H1 (cell line): ENCODE data around the gene MAGI2. TPM values are rescaled to one million over a fixed set of nuclear protein-coding genes. Genes with fewer than 3 reads are reported as not detected.

ENCODE experiments used
- CTCF ChIA-PET: fragments of 300-600 bp; sonication (Branson Sonifier 250); formaldehyde crosslinking; loops from one replicate; lab custom pipeline; 2021; ENCODE audit not compliant: partially characterized antibody; lab: Charles Lee
- POLR2A ChIA-PET: fragments of 300-600 bp; sonication (Branson Sonifier 250); formaldehyde crosslinking; loops from one replicate; lab custom pipeline; 2021; ENCODE audit warnings: inconsistent platforms; ENCODE audit not compliant: partially characterized antibody; lab: Charles Lee
- DNase-seq, 2 experiments: peaks; one replicate each; pipeline versions ENCODE4 v3.0.0 to v3.0.0-alpha.2; 2010 to 2022; ENCODE audit warnings: low spot score in 2 of 2, low read depth in 1 of 2, mixed read lengths in 1 of 2
- FAIRE-seq: peaks from 2 replicates; lab custom pipeline; 2011; peaks lifted over from hg19 to GRCh38; lab: Jason Lieb, UNC
- H2AFZ ChIP-seq: 2 replicates; pipeline ENCODE4 v1.8.1; 2012; ENCODE audit warnings: low read length, inconsistent platforms
- H2AK5ac ChIP-seq: 2 replicates; pipeline ENCODE4 v1.6.1; 2013; ENCODE audit warnings: low read depth, low read length
- H2BK120ac ChIP-seq: replicated peaks from 2 replicates; pipeline ENCODE3; 2013; ENCODE audit warnings: low read depth, low read length, inconsistent platforms
- H2BK12ac ChIP-seq: 2 replicates; pipeline ENCODE4 v1.6.1; 2013; ENCODE audit warnings: low read depth, low read length
- H2BK15ac ChIP-seq: 2 replicates; pipeline ENCODE4 v1.6.1; 2013; ENCODE audit warnings: low read length
- H2BK20ac ChIP-seq: 2 replicates; pipeline ENCODE4 v1.6.1; 2013; ENCODE audit warnings: low read length
- H2BK5ac ChIP-seq: 2 replicates; pipeline ENCODE4 v1.6.1; 2013; ENCODE audit warnings: low read depth, low read length
- H3K14ac ChIP-seq: 2 replicates; pipeline ENCODE4 v1.6.1; 2013; ENCODE audit warnings: inconsistent platforms; ENCODE audit not compliant: insufficient read length
- H3K18ac ChIP-seq: 2 replicates; pipeline ENCODE4 v1.6.1; 2013; ENCODE audit warnings: low read length; ENCODE audit errors: extremely low read depth
- H3K23ac ChIP-seq: 2 replicates; pipeline ENCODE4 v1.6.1; 2013; ENCODE audit warnings: inconsistent platforms; ENCODE audit not compliant: insufficient read length
- H3K23me2 ChIP-seq: 2 replicates; pipeline ENCODE4 v1.6.1; 2013; ENCODE audit warnings: low read depth, low read length
- H3K27ac ChIP-seq: 2 replicates; pipeline ENCODE4 v1.6.1; 2011; ENCODE audit warnings: low read depth, low read length, inconsistent platforms
- H3K27me3 ChIP-seq, 4 experiments: replicated peaks in 1 of 4; 1 replicate in 1 of 4; 2 replicates in 3 of 4; pipeline versions ENCODE4 v1.6.1 to v1.8.1; 2011 to 2013; ENCODE audit warnings: low read length in 3 of 4, mild to moderate bottlenecking in 3 of 4, inconsistent platforms in 2 of 4, mixed read lengths in 2 of 4, moderate library complexity in 1 of 4; ENCODE audit not compliant: control insufficient read depth in 3 of 4, insufficient read depth in 3 of 4; ENCODE audit errors: extremely low read depth in 1 of 4
- H3K36me3 ChIP-seq, 4 experiments: 2 replicates each; pipeline versions ENCODE4 v1.6.1 to v1.8.1; 2011 to 2013; ENCODE audit warnings: mild to moderate bottlenecking in 4 of 4, low read length in 3 of 4, moderate library complexity in 2 of 4, control low read depth in 1 of 4, inconsistent platforms in 1 of 4; ENCODE audit not compliant: insufficient read depth in 4 of 4, control insufficient read depth in 2 of 4
- H3K4ac ChIP-seq: replicated peaks from 2 replicates; pipeline ENCODE3; 2013; ENCODE audit warnings: low read length, low read depth, mixed read lengths, inconsistent platforms; ENCODE audit not compliant: insufficient read length
- H3K4me1 ChIP-seq, 4 experiments: replicated peaks in 1 of 4; 1 replicate in 1 of 4; 2 replicates in 3 of 4; pipeline versions ENCODE4 v1.6.1 to v1.8.1; 2011 to 2013; ENCODE audit warnings: low read length in 3 of 4, inconsistent platforms in 2 of 4, mixed read lengths in 1 of 4; ENCODE audit not compliant: insufficient read depth in 4 of 4, control insufficient read depth in 3 of 4
- H3K4me2 ChIP-seq, 2 experiments: 2 replicates each; pipeline versions ENCODE4 v1.6.1 to v1.8.1; 2011 to 2013; ENCODE audit warnings: low read depth in 2 of 2, low read length in 2 of 2, control low read depth in 1 of 2, inconsistent platforms in 1 of 2, mild to moderate bottlenecking in 1 of 2; ENCODE audit not compliant: insufficient read depth in 1 of 2
- H3K4me3 ChIP-seq, 4 experiments: fragments of 200-600, 300-600 bp in 1 of 4; sonication (generic), shearing (Covaris generic), sonication (Bioruptor Twin) in 1 of 4; 2 replicates each; pipeline versions ENCODE4 v1.5.1 to v1.8.1; 2011 to 2016; ENCODE audit warnings: low read length in 4 of 4, low read depth in 3 of 4, control low read depth in 2 of 4, inconsistent platforms in 2 of 4, mild to moderate bottlenecking in 2 of 4, mixed read lengths in 1 of 4, moderate library complexity in 1 of 4; ENCODE audit not compliant: insufficient read depth in 2 of 4; ENCODE audit errors: extremely low read depth in 1 of 4
- H3K56ac ChIP-seq: replicated peaks from 2 replicates; pipeline ENCODE3; 2013; ENCODE audit warnings: low read depth, mild to moderate bottlenecking, mixed read lengths, low read length, inconsistent platforms; ENCODE audit not compliant: insufficient read length
- H3K79me1 ChIP-seq: 2 replicates; pipeline ENCODE4 v1.6.1; 2013; ENCODE audit warnings: low read depth, low read length, control low read depth
- H3K79me2 ChIP-seq, 2 experiments: 2 replicates each; pipeline versions ENCODE4 v1.6.1 to v1.8.1; 2012 to 2013; ENCODE audit warnings: low read length in 2 of 2, mild to moderate bottlenecking in 2 of 2, inconsistent platforms in 1 of 2; ENCODE audit not compliant: insufficient read depth in 2 of 2, control insufficient read depth in 1 of 2
- H3K9ac ChIP-seq, 4 experiments: replicated peaks in 1 of 4; 1 replicate in 1 of 4; 2 replicates in 3 of 4; pipeline versions ENCODE4 v1.6.1 to v1.8.1; 2011 to 2013; ENCODE audit warnings: low read depth in 3 of 4, low read length in 3 of 4, control low read depth in 2 of 4, mild to moderate bottlenecking in 2 of 4, moderate library complexity in 2 of 4, inconsistent platforms in 1 of 4; ENCODE audit errors: extremely low read depth in 1 of 4
- H3K9me3 ChIP-seq, 2 experiments: 2 replicates each; pipeline versions ENCODE4 v1.6.1 to v1.8.1; 2012 to 2013; ENCODE audit warnings: mild to moderate bottlenecking in 2 of 2, moderate library complexity in 2 of 2, control low read depth in 1 of 2, inconsistent platforms in 1 of 2, low read depth in 1 of 2, low read length in 1 of 2, mixed read lengths in 1 of 2; ENCODE audit not compliant: insufficient read depth in 2 of 2
- H4K20me1 ChIP-seq, 2 experiments: replicated peaks in 1 of 2; 2 replicates each; pipeline versions ENCODE3 to v1.8.1; 2011 to 2013; ENCODE audit warnings: inconsistent platforms in 2 of 2, low read length in 2 of 2, mild to moderate bottlenecking in 1 of 2; ENCODE audit not compliant: insufficient read depth in 2 of 2, control insufficient read depth in 1 of 2
- H4K5ac ChIP-seq: 2 replicates; pipeline ENCODE4 v1.6.1; 2013; ENCODE audit warnings: low read length, low read depth, mixed read lengths, inconsistent platforms; ENCODE audit not compliant: insufficient read length
- H4K8ac ChIP-seq: 2 replicates; pipeline ENCODE4 v1.8.0; 2013; ENCODE audit warnings: mild to moderate bottlenecking, moderate library complexity, low read length, inconsistent platforms; ENCODE audit not compliant: insufficient read depth; ENCODE audit errors: extremely low read depth
- H4K91ac ChIP-seq: replicated peaks from 2 replicates; pipeline ENCODE3; 2013; ENCODE audit warnings: low read length, mixed read lengths, inconsistent platforms; ENCODE audit not compliant: insufficient read length
- CTBP2 ChIP-seq: IDR thresholded peaks from 2 replicates; pipeline ENCODE4 v1.7.0; 2011; ENCODE audit warnings: borderline replicate concordance, mild to moderate bottlenecking, moderate library complexity, mixed read lengths, low read length; ENCODE audit not compliant: insufficient read depth, insufficient read length
- E2F6 ChIP-seq: IDR thresholded peaks from 2 replicates; pipeline ENCODE4 v1.6.1; 2012; ENCODE audit warnings: inconsistent platforms
- HDAC2 ChIP-seq, 2 experiments: fragments of 300-600 bp in 1 of 2; sonication (generic) in 1 of 2; IDR thresholded peaks; 2 replicates each; pipeline ENCODE4 v1.6.1; 2011 to 2012; ENCODE audit warnings: low read depth in 2 of 2, low read length in 2 of 2, mild to moderate bottlenecking in 2 of 2, moderate library complexity in 2 of 2, borderline replicate concordance in 1 of 2, inconsistent platforms in 1 of 2
- KDM4A ChIP-seq: IDR thresholded peaks from one replicate; pipeline ENCODE4 v1.7.1; 2012; ENCODE audit warnings: low read depth, mild to moderate bottlenecking, moderate library complexity, low read length, inconsistent platforms; ENCODE audit not compliant: severe bottlenecking
- MAX ChIP-seq: IDR thresholded peaks from 2 replicates; pipeline ENCODE4 v1.6.1; 2012; ENCODE audit warnings: inconsistent platforms
- NANOG ChIP-seq: IDR thresholded peaks from 2 replicates; pipeline ENCODE4 v1.6.1; 2011; ENCODE audit warnings: low read length, low read depth, mild to moderate bottlenecking, inconsistent platforms; ENCODE audit not compliant: insufficient read depth, poor library complexity, severe bottlenecking
- RFX5 ChIP-seq: IDR thresholded peaks from 2 replicates; pipeline ENCODE4 v1.6.1; 2011; ENCODE audit warnings: low read depth, low read length, improper control_type of control experiment, borderline replicate concordance
- WGBS, 2 experiments: shearing (Covaris generic) in 1 of 2; methylation state at CpG; one replicate each; pipeline versions ENCODE4 v1.1.6 to v1.1.7; 2013 to 2015; ENCODE audit warnings: low lambda C conversion rate in 2 of 2, mixed read lengths in 2 of 2, inconsistent platforms in 1 of 2, low coverage in 1 of 2, missing lambda C conversion rate in 1 of 2; ENCODE audit not compliant: insufficient replicate concordance in 2 of 2, insufficient coverage in 1 of 2, insufficient read length in 1 of 2; ENCODE audit errors: extremely low coverage in 1 of 2, missing lambda C conversion rate in 1 of 2; 5-methylcytosine and 5-hydroxymethylcytosine counted together
- polyA plus RNA-seq, 7 experiments: library from polyadenylated mRNA; depleted of rRNA in 3 of 7; stranded (reverse) in 5 of 7; unstranded in 2 of 7; fragments of >200 nt in 5 of 7; fragments of 200-250 nt in 2 of 7; gene quantifications; 1 replicate in 5 of 7; 2 replicates in 1 of 7; 4 replicates in 1 of 7; pipeline versions ENCODE4 v1.2.1 to v1.2.3, GENCODE V29; 2011 to 2013; ENCODE audit warnings: missing spikeins in 2 of 7, mixed read lengths in 2 of 7
- total RNA-seq: library from RNA; stranded (reverse); fragmentation: NEBNext Ultra II Directional; extraction: Animal tissue kit (Norgen Biotek cat#: 25700); gene quantifications from 2 replicates; pipeline ENCODE4 v1.2.1, GENCODE V29; 2021

The MAGI2 gene
- total and polyA plus RNA-seq, 2 of the 8 experiments (the other 6 are each of a cell fraction or from before 2014, with no cell fraction given): 6.0 to 27.3 TPM

GRCh38 chr7:78563191-78563590 lies 890.3 kb downstream of the MAGI2 start:
- Histone ChIP-seq H3K79me2 (no peaks in the 10 kb centered on the region), H2BK20ac (0 out of 2 replicates have a peak overlapping the region, but pooled peaks have one; percentile 36), H4K91ac (no peak overlapping the region), H3K27ac (peak overlapping the region; percentile 7; the same call in 1 of the 2 replicates), H3K4ac (no peak overlapping the region), H4K8ac (no peak overlapping the region), H3K18ac (0 out of 2 replicates have a peak overlapping the region, but pooled peaks have one; percentile 41), H3K36me3 (no peaks in the 10 kb centered on the region; a peak in 1 of 8 replicates), H4K20me1 (no peaks in the 10 kb centered on the region), H3K4me1 (peaks cover 0 to 23% (median 14%) of the 10 kb centered on the region in 4 experiments; a peak in 3 of 7 replicates), H3K4me3 (peak overlapping the region in 1 of 4 experiments; percentile 7; a peak in 1 of 8 replicates), H3K56ac (no peak overlapping the region), H2AK5ac (no peak overlapping the region), H2BK5ac (peak overlapping the region; percentile 53; the same call in 1 of the 2 replicates), H2BK120ac (peak overlapping the region; percentile 92), H3K79me1 (no peaks in the 10 kb centered on the region)
- peak; percentile 82 for FAIRE-seq
- TF ChIP-seq KDM4A (no peak), HDAC2 (IDR thresholded peaks at IDR 0.05; ENCODE audit: borderline replicate concordance in 1 of 2, low read depth in 2 of 2, low read length in 2 of 2) (peak in 1 of 2 experiments; percentile 72; a peak in 1 of 4 replicates), NANOG (peak; percentile 56), E2F6 (0 out of 2 replicates have a peak, but pooled peaks have one; percentile 15), CTBP2 (no peak), RFX5 (no peak), MAX (peak; percentile 39; the same call in 1 of the 2 replicates)
- TF ChIP-seq, all 59 proteins: peak for 4
- Histone ChIP-seq H2BK12ac (0 out of 2 replicates have a peak overlapping the region, but pooled peaks have one; percentile 52), H3K14ac (no peak overlapping the region), H3K23me2 (no peaks in the 10 kb centered on the region; the same call in 1 of the 2 replicates), H4K5ac (no peak overlapping the region), H3K4me2 (peak overlapping the region; percentile 12 to 26; a peak in 3 of 4 replicates), H2BK15ac (no peak overlapping the region), H3K27me3 (no peaks in the 10 kb centered on the region), H3K9ac (no peak overlapping the region), H2AFZ (no peak overlapping the region), H3K9me3 (no peaks in the 10 kb centered on the region), H3K23ac (no peak overlapping the region)
- POLR2A ChIA-PET: interaction anchor here (0.8 to 1.8 kb wide), 2 partner anchors 9 to 16 kb away, joined by 3 to 4 read pairs; no protein-coding TSS in a partner anchor
- 1% methylated on average over 5 of the region's 5 CpGs; no CpG with 5 or more reads in 1 of the 2 experiments for WGBS, 2 experiments
- DNase-seq: peak in 1 of 2 experiments; percentile 47
- CTCF ChIA-PET: no interaction called here
